Liver (tissue), 3 donors: ENCODE data around the gene NRF1.

ENCODE experiments used
- CTCF ChIP-seq: fragments of 150-350 bp; IDR thresholded peaks from 2 replicates; pipeline ENCODE4 v1.5.1; 2017; ENCODE audit warnings: improper control_type of control experiment, low read depth, low read length; ENCODE audit not compliant: missing input control
- FOXA1 ChIP-seq: IDR thresholded peaks from 2 replicates; pipeline ENCODE4 v1.6.1; 2016; ENCODE audit warnings: antibody characterized with exemption
- HNF4A ChIP-seq, 2 donors: conservative IDR thresholded peaks; 2 replicates each; pipeline ENCODE4 v1.6.1; 2016; ENCODE audit warnings: antibody characterized with exemption in 2 of 2, mild to moderate bottlenecking in 2 of 2
- MAX ChIP-seq: IDR thresholded peaks from 2 replicates; pipeline ENCODE4 v1.6.1; 2016; ENCODE audit warnings: antibody characterized with exemption
- RAD21 ChIP-seq, 2 donors: IDR thresholded peaks; 2 replicates each; pipeline ENCODE4 v1.6.1; 2016; ENCODE audit warnings: antibody characterized with exemption in 2 of 2, mild to moderate bottlenecking in 2 of 2
- REST ChIP-seq: IDR thresholded peaks from 2 replicates; pipeline ENCODE4 v1.6.1; 2016; ENCODE audit warnings: antibody characterized with exemption, mild to moderate bottlenecking
- TAF1 ChIP-seq: conservative IDR thresholded peaks from 2 replicates; pipeline ENCODE4 v1.6.1; 2016; ENCODE audit warnings: antibody characterized with exemption, mild to moderate bottlenecking
- YY1 ChIP-seq: IDR thresholded peaks from 2 replicates; pipeline ENCODE4 v1.6.1; 2016; ENCODE audit warnings: antibody characterized with exemption, mild to moderate bottlenecking
- donor health status: healthy.
- donor health status: healthy.

GRCh38 chr7:129652914-129653313, 41.4 kb downstream of the NRF1 start:
- TF ChIP-seq REST (no peak), CTCF (no peak), RAD21 (IDR thresholded peaks at IDR 0.05) (no peak), TAF1 (no peak), HNF4A (conservative IDR thresholded peaks at IDR 0.05) (no peak), MAX (no peak), FOXA1 (no peak), YY1 (no peak)
